HG02938 (cell line): ENCODE results near the gene NRXN3.

Experiments used
- ATAC-seq: cut with Tn5 transposase; IDR thresholded peaks from one replicate; pipeline ENCODE4 v1.9.1; 2021; ENCODE audit warnings: mild to moderate bottlenecking, moderate library complexity; ENCODE audit not compliant: unreplicated experiment

Gene NRXN3

DNA sequence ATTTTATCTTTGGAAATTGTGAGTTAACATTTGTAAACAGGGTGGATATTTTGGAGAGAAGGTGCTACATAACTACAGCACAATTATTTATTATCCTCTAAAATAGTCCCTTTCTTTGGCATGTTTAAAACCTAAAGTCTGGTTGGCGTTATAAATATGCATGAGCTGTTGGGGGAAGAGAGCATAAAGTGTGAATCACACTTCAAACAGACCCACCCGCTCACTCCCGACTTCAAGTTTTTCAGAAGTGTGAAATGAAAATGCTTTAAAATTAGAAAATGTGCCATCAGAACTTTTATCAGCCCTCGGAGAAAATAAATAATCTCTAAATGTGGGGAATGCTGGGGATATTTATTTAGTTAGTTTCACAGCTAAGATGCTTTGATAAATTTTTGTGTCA, 1006.9 kb downstream of the NRXN3 start:
- ATAC-seq: no peak

DNA sequence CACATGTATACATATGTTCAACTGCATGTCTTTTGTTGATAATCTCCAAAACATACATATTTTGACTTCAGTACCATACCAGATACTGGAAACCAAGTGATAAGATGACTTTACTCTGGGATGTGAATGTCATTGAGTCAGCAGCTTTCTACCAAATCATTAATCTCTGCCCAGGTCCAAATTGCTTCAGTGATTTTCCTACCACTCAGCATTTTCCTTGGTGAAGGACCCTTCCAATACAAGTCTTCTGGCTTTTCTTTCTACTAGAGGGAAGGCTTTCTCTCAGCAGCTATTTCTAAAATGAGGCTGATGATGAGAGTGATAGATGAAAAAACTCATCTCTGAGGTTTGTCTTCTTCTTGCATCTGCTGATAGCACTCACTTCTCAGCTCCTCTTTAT, 1008.5 kb downstream of the NRXN3 start:
- ATAC-seq: no peak

DNA sequence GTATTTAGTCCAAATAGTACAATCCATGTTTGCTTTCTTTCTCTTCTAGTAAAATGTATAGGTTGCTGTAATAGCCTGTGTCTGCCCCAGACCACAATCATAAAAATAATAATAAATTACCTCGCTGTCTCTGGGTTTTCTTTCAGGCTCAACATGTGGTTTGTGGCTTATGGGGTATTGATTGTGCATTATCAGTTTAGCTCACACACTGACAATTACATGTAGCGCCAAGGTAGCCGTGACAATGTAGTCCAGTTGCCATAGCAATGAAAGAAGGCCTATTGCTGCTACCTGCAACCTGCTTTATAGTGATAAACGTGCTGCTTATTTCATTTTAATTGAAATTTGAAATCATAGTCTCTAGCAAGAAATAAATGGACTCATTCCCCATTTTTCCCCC, 1009.8 kb downstream of the NRXN3 start:
- ATAC-seq: no peak

DNA sequence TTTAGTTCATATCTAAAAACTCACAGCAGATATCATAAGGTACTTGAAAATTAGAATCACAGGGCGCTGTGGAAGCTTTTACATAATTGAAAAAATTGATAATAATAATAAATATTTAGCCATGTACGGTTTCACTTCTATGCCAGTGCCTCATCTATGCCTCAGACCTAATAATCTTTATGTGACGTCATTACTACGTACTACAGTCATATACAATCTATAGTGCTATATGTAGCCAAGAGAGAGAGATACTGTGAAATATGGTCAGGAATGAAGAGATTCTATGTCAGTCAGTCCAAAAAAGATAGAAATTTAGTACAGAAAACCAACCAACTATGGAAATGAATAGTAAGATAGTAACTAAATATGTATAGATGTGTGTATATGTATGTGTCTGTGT, 1010.5 kb downstream of the NRXN3 start:
- no peak for ATAC-seq

DNA sequence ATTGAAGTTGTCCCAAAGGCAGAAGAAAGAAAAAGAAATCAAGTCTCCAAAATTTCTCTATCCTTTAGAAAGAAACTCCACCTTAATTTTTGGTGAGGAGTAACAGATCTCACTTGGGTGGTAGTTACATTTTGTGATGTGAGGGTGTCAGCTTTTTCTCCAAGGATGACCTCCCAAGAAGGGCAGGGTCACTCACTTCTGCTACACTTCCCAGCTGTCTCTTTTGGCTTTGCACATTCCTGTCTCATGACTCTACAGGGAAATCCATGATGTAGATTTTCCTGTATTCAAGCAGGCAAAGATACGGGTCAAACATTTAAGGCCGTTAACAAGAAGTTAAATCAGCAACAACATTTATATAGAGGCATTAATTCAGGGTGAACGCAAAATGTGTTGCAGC, 1016.4 kb downstream of the NRXN3 start:
- ATAC-seq: no peak

DNA sequence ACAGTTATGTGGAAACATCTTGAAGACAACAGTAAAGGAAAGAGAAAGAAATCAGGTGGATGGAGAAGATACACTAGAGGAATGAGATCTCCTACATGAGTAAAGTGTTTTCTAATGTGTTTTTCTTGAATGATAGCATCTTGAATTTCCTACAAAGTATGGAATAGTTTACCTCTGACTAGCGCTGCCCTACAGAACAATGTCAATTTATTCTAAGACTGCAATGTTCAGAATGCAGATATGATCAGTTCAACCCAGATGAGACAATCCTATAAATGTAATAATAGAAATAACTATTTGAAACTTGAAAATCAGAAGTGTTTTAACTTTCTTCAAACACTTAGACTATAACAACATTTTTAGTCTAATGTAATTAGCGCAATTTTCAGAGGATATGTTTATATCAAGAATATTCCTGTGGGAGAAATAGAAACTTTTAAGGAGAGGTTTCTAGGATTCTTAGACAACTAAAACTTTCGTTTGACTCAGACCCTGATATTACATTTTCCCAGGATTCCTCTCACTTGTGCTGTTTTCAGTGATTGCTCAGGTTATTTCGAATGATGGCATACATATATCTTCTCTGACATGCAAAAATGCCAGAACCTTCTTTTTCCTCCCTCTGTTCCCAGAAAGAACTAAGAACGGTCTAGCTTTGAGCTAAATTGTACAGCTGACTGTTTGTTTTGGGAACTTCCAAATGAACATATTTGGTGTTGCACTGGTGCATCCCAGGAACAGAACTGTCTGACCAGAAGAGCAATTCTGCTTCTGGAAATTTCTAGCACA, 1023.7 kb downstream of the NRXN3 start:
- ATAC-seq: no peak

DNA sequence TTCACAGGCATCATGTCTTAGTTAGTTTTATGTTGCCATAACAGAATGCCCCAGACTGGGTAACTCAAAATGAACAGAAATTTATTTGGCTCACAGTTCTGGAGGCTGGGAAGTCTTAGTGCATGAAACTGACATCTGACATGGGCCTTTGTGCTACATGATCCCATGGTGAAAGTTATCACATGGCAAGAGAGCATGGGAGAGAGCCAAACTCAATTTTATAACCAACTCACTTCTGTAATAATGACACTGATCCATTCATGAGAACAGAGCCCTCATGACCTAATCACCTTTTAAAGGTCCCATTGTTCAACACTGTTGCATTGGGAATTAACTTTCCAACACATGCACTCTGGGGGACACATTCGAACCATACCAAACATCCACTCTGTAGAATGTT, 1026.0 kb downstream of the NRXN3 start:
- ATAC-seq: no peak

DNA sequence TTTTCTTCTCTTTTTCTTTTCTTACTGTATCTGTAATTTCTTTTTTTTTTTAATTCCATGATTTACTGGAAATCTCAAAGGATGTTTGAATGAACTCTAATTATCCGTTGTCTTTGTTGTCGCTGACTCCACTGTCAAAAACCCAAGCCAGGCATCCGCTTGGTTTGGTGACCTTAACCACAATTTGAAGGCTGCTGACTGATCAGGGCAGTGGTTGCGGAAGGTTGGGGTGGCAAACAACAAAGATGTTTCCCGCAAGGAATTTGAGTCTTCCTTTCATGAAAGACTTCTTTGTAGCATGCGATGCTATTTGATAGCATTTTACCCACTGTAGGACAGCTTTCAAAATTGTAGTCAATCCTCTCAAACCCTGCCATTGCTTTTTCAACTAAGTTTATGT, 1027.3 kb downstream of the NRXN3 start:
- no peak for ATAC-seq

DNA sequence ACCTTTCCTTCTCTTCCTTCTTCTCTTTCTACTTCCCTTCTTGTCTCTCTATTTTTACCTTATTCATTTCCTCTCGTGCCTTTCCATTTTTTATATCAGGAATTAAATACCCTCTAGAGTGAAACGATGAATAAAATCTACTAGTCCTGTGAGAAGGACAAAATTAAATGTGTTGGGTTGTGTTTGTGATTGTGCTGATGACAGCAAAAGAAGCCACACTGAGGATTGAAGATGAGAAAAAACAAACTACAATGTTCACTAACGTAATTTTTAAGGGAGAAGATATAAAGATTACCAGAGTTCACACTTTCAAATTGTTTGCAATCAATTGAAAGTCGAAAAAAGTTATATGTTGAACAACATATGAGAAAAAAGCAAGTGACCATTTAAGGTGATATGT, 1029.0 kb downstream of the NRXN3 start:
- ATAC-seq: no peak

DNA sequence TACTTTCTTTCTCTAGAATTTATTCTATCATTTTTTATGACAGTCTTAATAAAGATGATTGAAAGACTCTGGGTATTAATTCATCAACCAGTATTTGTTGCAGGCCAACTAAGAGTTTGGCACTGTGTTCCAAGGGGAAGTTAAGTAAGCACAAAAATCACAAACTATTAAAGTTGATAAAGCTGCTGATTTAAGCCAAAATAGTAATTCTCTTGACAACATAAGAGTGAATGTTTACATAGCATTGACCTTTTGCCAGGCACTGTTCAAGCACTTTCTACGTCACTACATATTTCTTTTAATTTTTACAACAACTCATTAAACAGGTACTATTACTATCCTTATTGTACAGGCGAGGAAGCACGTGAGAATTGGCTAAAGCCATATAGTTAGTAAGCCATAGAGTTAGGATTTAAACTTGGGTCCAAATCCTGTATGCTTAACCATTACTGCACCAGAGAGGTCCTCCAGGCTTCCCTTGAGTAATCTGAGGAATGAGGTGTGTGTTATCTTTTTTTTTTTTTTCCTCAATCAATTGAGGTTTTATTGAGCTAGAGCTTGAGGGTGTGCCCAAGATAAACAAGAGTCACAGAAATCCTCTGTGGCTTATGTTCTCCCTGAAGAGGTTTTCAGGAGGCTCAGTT, 1031.5 kb downstream of the NRXN3 start:
- ATAC-seq: no peak

DNA sequence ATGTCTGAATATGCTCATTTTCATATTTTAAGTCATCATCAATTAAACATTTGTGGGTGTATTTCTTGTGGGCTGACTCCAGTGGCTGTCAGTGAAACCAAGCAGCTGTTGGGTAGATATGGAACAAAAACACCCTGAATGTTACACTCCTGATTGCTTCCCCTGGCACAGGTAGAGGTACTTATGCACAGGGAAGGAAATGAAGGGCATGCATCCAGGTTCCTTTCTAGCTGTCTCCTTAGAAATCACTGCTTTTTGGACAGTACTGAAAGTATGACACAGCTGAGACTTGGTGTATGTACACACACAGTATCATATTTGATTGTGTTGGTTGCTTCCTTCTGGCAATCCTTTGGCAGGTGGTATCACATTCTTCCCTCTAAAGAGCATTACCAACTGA, 1034.4 kb downstream of the NRXN3 start:
- ATAC-seq: no peak

DNA sequence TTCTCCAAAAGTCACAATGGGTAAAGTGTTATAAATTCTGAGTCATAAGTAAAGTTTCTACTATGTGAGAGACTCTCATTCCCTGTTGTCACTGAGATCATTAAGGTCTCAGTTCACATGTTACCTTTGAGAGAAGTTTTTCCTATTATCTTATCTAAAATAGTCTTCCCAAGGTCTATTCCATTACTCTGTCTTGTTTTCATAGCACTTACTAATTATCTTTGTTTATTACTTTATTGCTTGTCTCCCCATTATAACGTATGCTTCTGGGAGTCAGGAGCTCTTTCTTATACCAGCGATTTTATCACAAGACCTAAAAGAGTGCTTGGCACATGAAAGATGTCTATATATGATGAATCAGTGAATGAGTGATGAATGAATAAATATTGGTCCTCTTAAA, 1039.2 kb downstream of the NRXN3 start:
- no peak for ATAC-seq

DNA sequence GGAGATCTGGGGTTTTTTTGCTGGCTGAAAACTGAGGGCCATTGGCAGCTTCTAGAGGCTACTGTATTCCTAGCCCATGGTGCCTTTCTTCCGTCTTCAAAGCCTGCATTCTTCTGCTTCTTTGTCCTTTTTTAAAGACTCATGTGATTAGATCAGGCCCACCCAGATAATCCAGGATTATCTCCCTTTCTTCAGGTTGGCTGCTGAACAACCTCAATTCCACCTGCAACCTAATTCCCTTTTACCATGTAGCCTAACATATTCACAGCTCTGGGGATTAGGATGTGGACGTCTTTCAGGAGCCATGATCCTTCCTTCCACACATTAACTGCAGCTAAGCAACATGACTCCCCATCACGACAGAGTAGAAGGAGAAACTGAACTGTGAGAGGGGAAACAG, 1055.6 kb downstream of the NRXN3 start:
- ATAC-seq: no peak

DNA sequence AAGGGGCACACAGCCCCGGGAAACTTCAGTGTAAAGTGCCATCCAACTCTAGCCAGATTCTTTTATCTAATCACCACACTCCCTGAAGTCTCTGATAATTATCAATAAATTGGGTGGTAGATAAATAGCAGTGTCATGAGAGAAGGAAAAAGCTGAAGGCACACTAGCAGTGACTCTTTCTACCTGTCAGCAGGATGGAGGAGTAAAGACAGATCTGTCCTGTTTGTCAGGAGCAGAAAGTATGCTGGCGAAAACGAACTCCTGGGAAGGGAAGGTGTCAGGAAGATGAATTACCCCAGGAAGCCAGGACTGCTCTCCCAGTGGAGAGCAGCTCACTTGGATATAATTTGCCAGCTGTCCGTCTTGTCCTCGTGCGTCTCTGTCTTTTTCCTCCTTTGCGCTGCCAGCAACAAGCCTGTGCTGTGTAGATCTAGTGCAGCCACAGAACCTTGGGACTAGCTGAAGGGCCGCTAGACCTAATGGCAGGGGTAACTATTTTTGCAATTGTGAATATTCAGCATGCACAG, 1059.3 kb downstream of the NRXN3 start:
- no peak for ATAC-seq

DNA sequence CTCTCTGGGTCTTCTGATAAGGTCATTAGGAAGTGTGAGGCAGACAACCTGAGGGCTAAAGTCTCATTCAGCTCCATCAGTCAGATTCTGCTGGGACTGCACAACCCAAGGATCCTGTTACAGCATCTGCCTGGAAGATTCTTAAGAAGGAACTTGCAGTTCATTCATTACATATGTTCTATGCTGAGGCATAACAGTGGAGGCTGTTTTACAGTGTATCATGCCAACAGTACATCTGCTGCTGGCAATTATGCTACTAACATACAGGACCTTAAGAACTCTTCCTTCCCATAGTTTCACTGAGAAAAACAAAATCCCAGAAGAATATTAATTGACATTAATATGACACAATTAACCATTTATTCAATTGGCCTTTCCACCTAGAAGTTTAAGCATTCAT, 1072.5 kb downstream of the NRXN3 start:
- no peak for ATAC-seq

DNA sequence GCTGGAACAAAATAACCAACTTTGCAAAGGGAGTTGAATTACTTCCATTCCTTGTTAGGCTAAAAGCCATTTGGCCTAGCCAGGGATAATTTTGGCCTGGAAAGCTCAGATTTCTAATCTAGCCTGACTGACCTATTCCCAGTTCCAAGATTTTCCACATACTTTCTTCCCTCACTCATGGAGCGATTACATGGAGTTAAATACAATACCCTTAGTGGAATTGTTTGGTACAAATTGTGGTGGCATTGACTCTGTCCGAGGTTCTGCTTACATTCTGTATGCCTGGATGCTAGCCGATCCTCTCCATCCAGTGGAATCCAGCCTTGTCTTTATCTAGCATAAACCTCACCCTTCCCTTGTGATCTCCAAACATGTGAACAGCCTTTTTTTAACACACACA, 1076.0 kb downstream of the NRXN3 start:
- no peak for ATAC-seq

DNA sequence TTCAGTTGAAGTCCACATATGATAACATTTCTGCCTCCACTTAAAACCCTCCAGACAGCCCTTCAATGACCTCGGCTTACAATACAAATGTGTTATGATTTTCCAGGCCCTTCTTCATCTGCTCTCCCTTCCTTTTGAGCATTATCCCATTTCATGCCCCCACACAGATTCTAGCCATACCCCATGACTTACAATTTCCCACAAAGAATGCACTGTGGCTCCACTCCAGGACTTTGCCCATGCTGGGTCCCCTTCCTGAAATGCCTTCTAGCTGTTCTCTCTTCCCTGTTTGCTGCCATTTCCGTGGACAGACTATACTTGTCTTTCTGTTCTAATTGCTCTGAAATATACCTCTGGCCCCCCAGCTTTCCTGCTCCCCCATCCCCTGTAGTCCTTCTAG, 1078.0 kb downstream of the NRXN3 start:
- ATAC-seq: no peak

DNA sequence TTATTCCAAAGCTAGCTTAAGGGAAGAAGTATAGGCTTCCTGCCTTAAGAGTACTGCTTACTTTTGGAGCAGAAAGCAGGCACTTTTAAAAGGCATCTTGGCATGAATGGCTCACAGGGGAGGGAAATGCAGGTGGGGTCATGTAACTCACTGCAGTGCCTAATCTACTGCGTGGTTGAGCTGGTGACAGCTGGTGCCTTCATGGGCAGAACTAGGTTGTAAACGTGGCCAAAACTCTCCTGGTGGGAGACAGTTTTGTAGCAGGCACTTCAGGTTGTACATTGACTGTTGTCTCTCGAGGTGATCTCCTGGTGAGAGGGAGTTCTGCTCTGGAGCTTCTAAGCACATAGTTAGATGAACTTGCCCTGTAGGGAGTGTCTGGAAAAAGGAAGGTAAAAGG, 1078.6 kb downstream of the NRXN3 start:
- no peak for ATAC-seq

DNA sequence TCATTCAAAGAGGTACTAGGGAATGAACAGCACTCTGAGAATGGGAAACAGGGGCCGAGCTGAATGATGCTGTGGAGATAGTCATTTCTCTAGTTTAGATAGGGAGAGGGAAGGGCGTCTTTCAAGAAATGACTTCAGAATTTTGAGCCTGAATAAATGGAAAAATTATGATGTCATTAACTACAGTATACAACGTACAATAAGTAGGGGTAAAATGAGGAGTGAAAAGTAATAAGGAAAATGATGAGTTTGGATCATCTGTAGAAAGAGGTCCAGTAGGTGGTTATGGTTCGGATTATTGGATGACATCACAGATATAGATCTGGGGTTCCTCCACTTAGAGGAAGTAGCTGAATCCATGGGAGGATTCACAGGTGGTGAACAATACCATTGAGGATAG, 1081.1 kb downstream of the NRXN3 start:
- no peak for ATAC-seq

DNA sequence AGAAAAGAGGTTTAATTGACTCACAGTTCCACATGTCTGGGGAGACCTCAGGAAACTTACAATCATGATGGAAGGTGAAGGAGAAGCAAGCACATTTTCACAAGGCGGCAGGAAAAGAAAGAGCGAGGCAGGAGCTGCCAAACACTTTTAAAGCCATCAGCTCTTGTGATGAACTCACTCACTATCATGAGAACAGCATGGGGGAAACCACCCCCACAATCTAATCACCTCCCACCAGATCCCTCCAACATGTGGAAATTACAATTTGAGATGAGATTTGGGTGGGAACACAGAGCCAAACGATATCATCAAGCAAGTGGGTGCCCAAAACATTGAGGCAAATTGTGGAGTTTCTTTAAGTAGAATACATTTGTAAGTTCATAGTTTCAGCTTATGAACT, 1083.4 kb downstream of the NRXN3 start:
- ATAC-seq: no peak

DNA sequence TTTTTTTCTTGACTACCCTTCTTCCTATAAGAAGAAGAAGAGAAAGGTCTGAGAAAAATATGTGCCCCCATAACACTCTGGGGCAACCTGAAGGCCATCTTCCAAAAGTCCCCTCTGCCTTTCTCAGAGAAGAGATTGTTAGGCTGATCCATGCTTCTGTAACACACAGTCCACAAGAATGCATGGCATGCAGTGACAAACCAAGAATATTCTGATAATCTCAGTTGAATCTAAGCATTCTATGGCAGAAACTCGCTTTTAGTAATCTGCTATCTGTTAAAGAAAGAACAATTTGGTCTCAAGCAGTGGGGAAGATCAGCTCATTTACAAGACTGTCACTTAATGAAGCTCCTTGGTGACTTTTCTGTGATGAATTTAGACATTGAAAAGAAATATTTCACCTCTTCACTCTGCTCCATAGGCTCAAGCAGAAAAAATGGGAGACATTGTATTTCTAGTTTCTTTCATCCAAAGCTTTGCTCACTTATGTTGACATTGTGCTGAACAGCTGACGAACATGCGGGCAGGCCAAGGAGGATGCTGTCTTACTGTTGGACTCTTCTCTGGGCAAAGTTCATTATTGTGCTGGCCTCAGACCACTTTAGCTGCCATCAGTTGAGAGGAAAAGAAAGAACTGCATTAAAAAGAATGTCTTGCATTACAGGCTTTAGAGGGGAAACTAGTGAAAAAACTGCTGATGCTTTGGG, 1084.0 kb downstream of the NRXN3 start:
- no peak for ATAC-seq

DNA sequence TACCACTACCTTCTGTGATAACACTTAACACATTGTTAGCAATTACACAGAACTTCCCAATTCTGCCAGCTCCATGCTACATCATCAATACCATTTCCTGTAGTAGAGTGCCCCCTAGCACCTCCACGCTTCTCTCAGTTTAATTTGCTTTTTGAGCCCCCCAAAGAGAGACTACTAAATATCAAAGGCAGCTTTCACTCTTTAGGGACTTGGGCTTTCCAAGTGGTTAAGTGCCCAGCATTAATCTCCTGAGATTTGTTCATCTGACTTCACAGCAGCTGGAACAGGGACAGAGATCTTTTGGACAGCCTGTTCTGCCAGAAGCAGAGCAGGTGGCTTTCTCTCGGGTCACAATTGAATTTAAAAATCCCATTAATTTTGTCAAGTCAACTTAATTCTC, 1086.2 kb downstream of the NRXN3 start:
- no peak for ATAC-seq
